Measurements from ENCODE around the gene PTGDR. TPM values are rescaled to one million over a fixed set of nuclear protein-coding genes. Genes with fewer than 3 reads are reported as not detected.

Gene PTGDR
- total and polyA plus RNA-seq, 11 donors = 0.33 to 2.5 (median 0.88) TPM

GRCh38 chr14:52235866-52236510 is 31.5 kb upstream of the PTGDR start:
- no peak for DNase-seq
- Histone ChIP-seq H3K27ac (no peak overlapping the region), H3K27me3 (peaks cover 0 to 13% (median 0%) of the 10 kb centered on the region in 9 donors), H3K36me3 (no peaks in the 10 kb centered on the region), H3K4me1 (no peaks in the 10 kb centered on the region), H3K4me3 (no peak overlapping the region), H3K9me3 (no peaks in the 10 kb centered on the region)
- WGBS, 4 donors = 59 to 62% (median 61%) methylated on average over 7 of the region's 7 CpGs
- intact Hi-C loops (cut with DNase I) = no loop called here
- TF ChIP-seq CTCF (IDR thresholded peaks at IDR 0.05) = no peak
- TF ChIP-seq POLR2A (IDR thresholded peaks at IDR 0.05) = no peak
- ATAC-seq = no peak

GRCh38 chr14:52238682-52239081 is 28.8 kb upstream of the PTGDR start:
- H3K9me3 ChIP-seq = no peaks in the 10 kb centered on the region
- no peak overlapping the region for H3K4me3 ChIP-seq
- H3K27ac ChIP-seq = no peak overlapping the region
- intact Hi-C loops (cut with DNase I) = no loop called here
- WGBS, 4 donors = 54 to 73% (median 64%) methylated on average over 1 of the region's 1 CpG
- TF ChIP-seq CTCF (IDR thresholded peaks at IDR 0.05) (no peak), POLR2A (IDR thresholded peaks at IDR 0.05) (no peak)
- no peaks in the 10 kb centered on the region for H3K4me1 ChIP-seq
- DNase-seq (no peak), ATAC-seq (no peak)
- peaks cover 0 to 13% (median 0%) of the 10 kb centered on the region in 9 donors for H3K27me3 ChIP-seq
- H3K36me3 ChIP-seq = no peaks in the 10 kb centered on the region

- H3K9me3 ChIP-seq = no peaks in the 10 kb centered on the region
- DNase-seq (no peak), ATAC-seq (no peak)
- H3K36me3 ChIP-seq = no peaks in the 10 kb centered on the region
- intact Hi-C loops (cut with DNase I) = no loop called here
- no peak for TF ChIP-seq POLR2A (IDR thresholded peaks at IDR 0.05)
- no peak for TF ChIP-seq CTCF (IDR thresholded peaks at IDR 0.05)
- WGBS, 4 donors = 58 to 73% (median 66%) methylated on average over 5 of the region's 5 CpGs
- no peak overlapping the region for H3K27ac ChIP-seq
- no peak overlapping the region for H3K4me3 ChIP-seq
- no peaks in the 10 kb centered on the region for H3K4me1 ChIP-seq
- H3K27me3 ChIP-seq = peaks cover 0 to 3% (median 0%) of the 10 kb centered on the region in 9 donors
Measured at GRCh38 chr14:52240623-52241022, 26.9 kb upstream of the PTGDR start.

- WGBS, 4 donors = 58 to 66% (median 61%) methylated on average over 5 of the region's 5 CpGs
- Histone ChIP-seq H3K27me3 (peaks cover 0 to 3% (median 0%) of the 10 kb centered on the region in 9 donors), H3K4me1 (no peaks in the 10 kb centered on the region), H3K27ac (no peak overlapping the region), H3K9me3 (no peaks in the 10 kb centered on the region), H3K36me3 (no peaks in the 10 kb centered on the region), H3K4me3 (no peak overlapping the region)
- DNase-seq = no peak
- ATAC-seq = no peak
- TF ChIP-seq POLR2A (IDR thresholded peaks at IDR 0.05) (no peak), CTCF (IDR thresholded peaks at IDR 0.05) (no peak)
- intact Hi-C loops (cut with DNase I) = no loop called here
Measured at GRCh38 chr14:52241087-52241793, 26.3 kb upstream of the PTGDR start.

Data from heart left ventricle (tissue), 16 donors.